B cell (primary cell): ENCODE measurements around the gene ARHGAP25. TPM values are rescaled to one million over a fixed set of nuclear protein-coding genes. Genes with fewer than 3 reads are reported as not detected.
A peak's percentile ranks its signal among the peaks of the same experiment; 100 is the strongest.

ENCODE experiments used
- ATAC-seq: fragments of 200-7000 bp; cut with Tn5 transposase; one replicate; pipeline ENCODE4 v1.10.0; 2021; ENCODE audit warnings: low read depth, mild to moderate bottlenecking, moderate number of reproducible peaks, moderate library complexity
- CTCF ChIA-PET: fragments of 350-600 bp; sonication (Branson Sonifier 250); formaldehyde crosslinking; loops from one replicate; lab custom pipeline; 2021; ENCODE audit warnings: antibody characterized with exemption, inconsistent platforms; lab: Charles Lee
- POLR2A ChIA-PET: fragments of 350-600 bp; sonication (Branson Sonifier 250); formaldehyde crosslinking; loops from one replicate; lab custom pipeline; 2021; ENCODE audit warnings: antibody characterized with exemption; lab: Charles Lee
- DNase-seq: peaks from one replicate; pipeline ENCODE4 v3.0.0; 2013
- H2AFZ ChIP-seq: 2 replicates; pipeline ENCODE4 v1.6.1; 2012; ENCODE audit warnings: mild to moderate bottlenecking, low read depth, low read length; ENCODE audit not compliant: insufficient read depth, poor library complexity, severe bottlenecking
- H3K27ac ChIP-seq, 2 donors: 1 replicate in 1 of 2; 2 replicates in 1 of 2; pipeline ENCODE4 v1.5.1; 2012 to 2013; ENCODE audit warnings: low read length in 2 of 2, mild to moderate bottlenecking in 2 of 2, moderate library complexity in 1 of 2
- H3K27me3 ChIP-seq, 4 experiments: fragments of 200-600 bp in 1 of 4; sonication (generic) in 1 of 4; replicated peaks in 1 of 4; 1 replicate in 2 of 4; 2 replicates in 2 of 4; pipeline versions ENCODE4 v1.6.1 to v1.7.0; 2013 to 2016; ENCODE audit warnings: low read length in 3 of 4, mild to moderate bottlenecking in 2 of 4, mixed read lengths in 1 of 4, moderate library complexity in 1 of 4; ENCODE audit not compliant: insufficient read depth in 4 of 4, control insufficient read depth in 3 of 4; ENCODE audit errors: control extremely low read depth in 1 of 4
- H3K36me3 ChIP-seq, 2 experiments: replicated peaks in 1 of 2; 1 replicate in 1 of 2; 2 replicates in 1 of 2; pipeline versions ENCODE4 v1.6.1 to v1.7.1; 2013; ENCODE audit warnings: low read length in 1 of 2; ENCODE audit not compliant: insufficient read depth in 2 of 2, control insufficient read depth in 1 of 2; ENCODE audit errors: control extremely low read depth in 1 of 2, extremely low read depth in 1 of 2
- H3K4me1 ChIP-seq, 2 donors: fragments of 200-600 bp in 1 of 2; sonication (generic) in 1 of 2; 1 replicate in 1 of 2; 2 replicates in 1 of 2; pipeline versions ENCODE4 v1.5.1 to v1.6.1; 2013 to 2017; ENCODE audit warnings: low read length in 2 of 2; ENCODE audit not compliant: control insufficient read depth in 2 of 2, insufficient read depth in 2 of 2
- H3K4me2 ChIP-seq: replicated peaks from 2 replicates; pipeline ENCODE3; 2012; ENCODE audit warnings: mild to moderate bottlenecking, low read depth, low read length; ENCODE audit not compliant: poor library complexity, severe bottlenecking
- H3K4me3 ChIP-seq, 5 experiments: fragments of 200-600 bp in 1 of 5; sonication (generic) in 1 of 5; 1 replicate in 3 of 5; 2 replicates in 2 of 5; pipeline versions ENCODE4 v1.5.1 to v1.7.0; 2011 to 2016; ENCODE audit warnings: low read length in 4 of 5, mild to moderate bottlenecking in 4 of 5, low read depth in 2 of 5, control low read depth in 1 of 5, moderate library complexity in 1 of 5; ENCODE audit not compliant: insufficient read depth in 1 of 5; ENCODE audit errors: control extremely low read depth in 1 of 5, extremely low read depth in 1 of 5
- H3K79me2 ChIP-seq: fragments of 200-600 bp; sonication (generic); one replicate; pipeline ENCODE4 v1.6.0; 2016; ENCODE audit warnings: low read length; ENCODE audit not compliant: control insufficient read depth, insufficient read depth
- H3K9ac ChIP-seq: fragments of 200-600 bp; sonication (generic); 2 replicates; pipeline ENCODE4 v1.6.1; 2017; ENCODE audit warnings: mild to moderate bottlenecking, low read length, moderate library complexity
- H3K9me3 ChIP-seq, 3 donors: one replicate each; pipeline versions ENCODE4 v1.6.1 to v1.7.1; 2013; ENCODE audit warnings: low read length in 2 of 3; ENCODE audit not compliant: control insufficient read depth in 2 of 3, insufficient read depth in 1 of 3; ENCODE audit errors: control extremely low read depth in 1 of 3
- H4K20me1 ChIP-seq: 2 replicates; pipeline ENCODE4 v1.6.0; 2012; ENCODE audit warnings: mild to moderate bottlenecking, low read length; ENCODE audit not compliant: insufficient read depth, control insufficient read depth, poor library complexity, severe bottlenecking
- H3K27ac Mint-ChIP-seq: one replicate; pipeline ENCODE4 v1.8.0; 2021; ENCODE audit warnings: mixed read lengths
- H3K27me3 Mint-ChIP-seq: one replicate; pipeline ENCODE4 v1.8.0; 2021; ENCODE audit warnings: mixed read lengths
- H3K4me1 Mint-ChIP-seq: one replicate; pipeline ENCODE4 v1.8.0; 2021; ENCODE audit warnings: mixed read lengths
- H3K4me3 Mint-ChIP-seq: one replicate; pipeline ENCODE4 v1.8.0; 2021; ENCODE audit warnings: mixed read lengths
- H3K9me3 Mint-ChIP-seq: one replicate; pipeline ENCODE4 v1.8.0; 2022; ENCODE audit warnings: mixed read lengths; ENCODE audit not compliant: insufficient read depth
- EZH2 ChIP-seq: IDR thresholded peaks from 2 replicates; pipeline ENCODE4 v1.6.1; 2012; ENCODE audit warnings: borderline replicate concordance, low read depth, mild to moderate bottlenecking, moderate library complexity, low read length; ENCODE audit not compliant: insufficient read depth, poor library complexity, severe bottlenecking
- WGBS: methylation state at CpG from one replicate; pipeline ENCODE4 v1.1.5; 2013; ENCODE audit warnings: missing lambda C conversion rate; ENCODE audit not compliant: insufficient coverage; 5-methylcytosine and 5-hydroxymethylcytosine counted together
- intact Hi-C: fragments of 100-400 bp; cut with micrococcal nuclease; formaldehyde crosslinking; loops from one replicate; pipeline ENCODE4 v1.10.0; 2022
- polyA plus RNA-seq: library from polyadenylated mRNA; depleted of rRNA; stranded (reverse); fragments of >200 nt; gene quantifications from 2 replicates; pipeline ENCODE4 v1.2.3, GENCODE V29; 2012
- total RNA-seq, 2 donors: library from RNA; stranded (reverse); fragments of 120-200 nt in 1 of 2; gene quantifications; 1 replicate in 1 of 2; 2 replicates in 1 of 2; pipeline versions ENCODE4 v1.2.3 to v1.2.4, GENCODE V29; 2013 to 2022
- TF ChIP-seq, protein P1 (sequence below): fragments of 200-600 bp; IDR thresholded peaks from one replicate; pipeline ENCODE4 v1.8.0; 2022; ENCODE audit warnings: antibody characterized with exemption, mild to moderate bottlenecking

The ARHGAP25 gene
- total and polyA plus RNA-seq, 2 donors (not counting 1 experiment from before 2014, with no cell fraction given): 97.9 to 207 TPM

DNA sequence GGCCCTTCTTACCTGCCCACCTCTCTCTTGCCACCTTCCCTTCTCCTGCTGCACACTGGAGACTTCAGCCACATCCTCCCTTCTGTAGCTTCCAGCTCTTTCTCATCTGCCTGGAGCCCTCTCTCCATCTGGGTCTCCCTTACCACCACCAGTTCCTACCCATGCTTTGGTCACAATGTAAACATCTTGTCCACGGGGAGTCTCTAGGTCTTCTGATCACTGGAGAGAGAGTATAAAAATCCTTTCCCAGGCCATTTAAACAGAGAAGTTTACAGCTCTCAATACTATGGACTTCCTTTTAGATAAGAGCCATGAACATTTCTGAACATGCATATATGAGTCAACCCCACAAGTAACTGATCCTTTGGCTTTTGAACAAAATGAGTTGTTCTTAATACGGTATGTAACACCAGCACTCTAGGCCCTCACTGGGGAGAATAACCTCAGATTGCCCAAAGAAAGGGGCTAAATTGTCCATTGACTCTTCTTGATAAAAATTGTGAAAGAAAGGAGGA, 5.8 kb downstream of the ARHGAP25 start:
- Mint-ChIP-seq H3K4me3 (peak overlapping the region; percentile 59), H3K27ac (peak overlapping the region; percentile 86), H3K27me3 (no peaks in the 10 kb centered on the region), H3K9me3 (no peaks in the 10 kb centered on the region), H3K4me1 (peaks cover 90% of the 10 kb centered on the region)
- H3K27me3 ChIP-seq: no peaks in the 10 kb centered on the region
- H3K27ac ChIP-seq: peak overlapping the region; percentile 57 to 93
- H3K36me3 ChIP-seq: peaks cover 5 to 9% of the 10 kb centered on the region in 2 experiments
- H2AFZ ChIP-seq: no peak overlapping the region
- DNase-seq (peak; percentile 6), ATAC-seq (no peak)
- no CpG with 5 or more reads among the region's 2 CpGs for WGBS
- TF ChIP-seq EZH2: no peak
- TF ChIP-seq, protein P1, sequence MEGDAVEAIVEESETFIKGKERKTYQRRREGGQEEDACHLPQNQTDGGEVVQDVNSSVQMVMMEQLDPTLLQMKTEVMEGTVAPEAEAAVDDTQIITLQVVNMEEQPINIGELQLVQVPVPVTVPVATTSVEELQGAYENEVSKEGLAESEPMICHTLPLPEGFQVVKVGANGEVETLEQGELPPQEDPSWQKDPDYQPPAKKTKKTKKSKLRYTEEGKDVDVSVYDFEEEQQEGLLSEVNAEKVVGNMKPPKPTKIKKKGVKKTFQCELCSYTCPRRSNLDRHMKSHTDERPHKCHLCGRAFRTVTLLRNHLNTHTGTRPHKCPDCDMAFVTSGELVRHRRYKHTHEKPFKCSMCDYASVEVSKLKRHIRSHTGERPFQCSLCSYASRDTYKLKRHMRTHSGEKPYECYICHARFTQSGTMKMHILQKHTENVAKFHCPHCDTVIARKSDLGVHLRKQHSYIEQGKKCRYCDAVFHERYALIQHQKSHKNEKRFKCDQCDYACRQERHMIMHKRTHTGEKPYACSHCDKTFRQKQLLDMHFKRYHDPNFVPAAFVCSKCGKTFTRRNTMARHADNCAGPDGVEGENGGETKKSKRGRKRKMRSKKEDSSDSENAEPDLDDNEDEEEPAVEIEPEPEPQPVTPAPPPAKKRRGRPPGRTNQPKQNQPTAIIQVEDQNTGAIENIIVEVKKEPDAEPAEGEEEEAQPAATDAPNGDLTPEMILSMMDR: no peak
- ChIA-PET CTCF (interaction anchor here (1.0 to 17.7 kb wide), 15 partner anchors 8 to 185 kb away, joined by 3 to 280 read pairs (median 6); no protein-coding TSS in a partner anchor), POLR2A (interaction anchor here (0.6 to 1.0 kb wide), 2 partner anchors 18 to 49 kb away, joined by 4 read pairs; no protein-coding TSS in a partner anchor)
- no peaks in the 10 kb centered on the region for H4K20me1 ChIP-seq
- H3K4me2 ChIP-seq: peak overlapping the region; percentile 76
- peaks cover 98% of the 10 kb centered on the region for H3K79me2 ChIP-seq
- intact Hi-C loops: no loop called here
- H3K9me3 ChIP-seq: no peaks in the 10 kb centered on the region
- H3K4me3 ChIP-seq: no peak overlapping the region
- H3K9ac ChIP-seq: no peak overlapping the region
- H3K4me1 ChIP-seq: peaks cover 96 to 97% of the 10 kb centered on the region in 2 donors

DNA sequence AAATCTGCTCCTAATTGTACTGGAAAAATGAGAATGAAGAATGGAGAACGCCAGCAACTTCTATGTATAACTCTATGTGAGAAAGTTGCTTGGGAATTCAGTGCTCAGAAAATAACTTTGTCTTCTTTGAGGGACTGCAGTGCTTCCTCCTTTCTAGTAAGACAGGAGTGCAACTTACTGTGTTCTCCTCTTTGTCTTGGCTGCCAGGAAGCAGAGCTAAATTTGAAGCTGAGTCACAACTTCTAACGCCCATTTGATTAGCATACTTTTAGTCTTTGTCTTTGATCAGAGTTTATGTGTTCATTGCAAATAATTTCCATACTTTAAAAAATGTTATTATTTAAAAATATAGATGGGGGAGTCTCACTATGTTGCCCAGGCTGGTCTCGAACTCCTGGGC, 6.6 kb downstream of the ARHGAP25 start:
- H3K27ac Mint-ChIP-seq: peak overlapping the region; percentile 86

More for the DNA sequence above, 6.6 kb downstream of the ARHGAP25 start:
- ChIA-PET POLR2A (interaction anchor here (0.6 to 1.6 kb wide), 3 partner anchors 8 to 77 kb away, joined by 3 to 4 read pairs (median 3); no protein-coding TSS in a partner anchor), CTCF (interaction anchor here (1.0 to 17.7 kb wide), 15 partner anchors 9 to 184 kb away, joined by 3 to 280 read pairs (median 6); no protein-coding TSS in a partner anchor)
- peak overlapping the region; percentile 59 for H3K4me3 Mint-ChIP-seq
- intact Hi-C loops: no loop called here
- H3K36me3 ChIP-seq: peaks cover 8 to 15% of the 10 kb centered on the region in 2 experiments
- no peak overlapping the region for H3K4me3 ChIP-seq
- H3K4me1 ChIP-seq: peaks cover 93 to 94% of the 10 kb centered on the region in 2 donors
- no peaks in the 10 kb centered on the region for H3K27me3 ChIP-seq
- peak overlapping the region; percentile 76 for H3K4me2 ChIP-seq
- TF ChIP-seq, protein P1: no peak
- no peak for TF ChIP-seq EZH2
- ATAC-seq (no peak), DNase-seq (peak; percentile 18)
- no peaks in the 10 kb centered on the region for H3K9me3 ChIP-seq
- WGBS: no CpG with 5 or more reads among the region's 3 CpGs
- H3K79me2 ChIP-seq: peaks cover 98% of the 10 kb centered on the region
- H3K9ac ChIP-seq: no peak overlapping the region
- H3K4me1 Mint-ChIP-seq: peaks cover 93% of the 10 kb centered on the region
- H2AFZ ChIP-seq: no peak overlapping the region
- H4K20me1 ChIP-seq: no peaks in the 10 kb centered on the region
- H3K9me3 Mint-ChIP-seq: no peaks in the 10 kb centered on the region
- H3K27ac ChIP-seq: peak overlapping the region; percentile 21 to 93
- no peaks in the 10 kb centered on the region for H3K27me3 Mint-ChIP-seq
